A673 (cell line): ENCODE results near the gene FOXK1. TPM values are rescaled to one million over a fixed set of nuclear protein-coding genes. Genes with fewer than 3 reads are reported as not detected.

Experiments used
- BruUV-seq: library from RNA; stranded (reverse); fragments of 400-500 nt; replicated peaks from 2 replicates; lab custom pipeline; 2021; lab: Mats Ljungman, UMichigan
- CTCF ChIA-PET: fragments of 300-600 bp; sonication (Branson Sonifier 250); formaldehyde crosslinking; loops from one replicate; lab custom pipeline; 2022; ENCODE audit warnings: antibody characterized with exemption; lab: Charles Lee
- POLR2A ChIA-PET: fragments of 300-600 bp; sonication (Branson Sonifier 250); formaldehyde crosslinking; loops from one replicate; lab custom pipeline; 2022; ENCODE audit warnings: antibody characterized with exemption; ENCODE audit not compliant: low non-redundant PET; lab: Charles Lee
- DNase-seq: peaks from one replicate; pipeline ENCODE4 v3.0.0-alpha.2; 2015; ENCODE audit warnings: low spot score
- H3K27ac ChIP-seq: fragments of 200-600 bp; sonication (generic); 2 replicates; pipeline ENCODE4 v1.5.1; 2016; ENCODE audit warnings: mixed run types, low read depth, mild to moderate bottlenecking, mixed read lengths, antibody characterized with exemption, low read length; ENCODE audit not compliant: poor library complexity, severe bottlenecking
- H3K27me3 ChIP-seq: fragments of 200-600 bp; sonication (generic); replicated peaks from 2 replicates; pipeline ENCODE4 v1.6.1; 2017; ENCODE audit warnings: mixed run types, low read depth, mild to moderate bottlenecking, mixed read lengths, antibody characterized with exemption, low read length; ENCODE audit not compliant: insufficient read depth, poor library complexity
- H3K36me3 ChIP-seq: fragments of 200-600 bp; sonication (generic); 2 replicates; pipeline ENCODE4 v1.6.1; 2016; ENCODE audit warnings: mixed run types, mild to moderate bottlenecking, mixed read lengths, antibody characterized with exemption, low read length; ENCODE audit not compliant: insufficient read depth, poor library complexity, severe bottlenecking
- H3K4me1 ChIP-seq: fragments of 200-600 bp; sonication (generic); 2 replicates; pipeline ENCODE4 v1.6.1; 2017; ENCODE audit warnings: mixed run types, mild to moderate bottlenecking, mixed read lengths, antibody characterized with exemption, low read length; ENCODE audit not compliant: insufficient read depth, poor library complexity, severe bottlenecking
- H3K4me3 ChIP-seq: fragments of 200-600 bp; sonication (generic); 2 replicates; pipeline ENCODE4 v1.5.1; 2016; ENCODE audit warnings: low read depth, mixed run types, mild to moderate bottlenecking, mixed read lengths, low read length; ENCODE audit not compliant: poor library complexity, severe bottlenecking
- H3K9me3 ChIP-seq: fragments of 200-600 bp; sonication (generic); 2 replicates; pipeline ENCODE4 v1.6.1; 2016; ENCODE audit warnings: mixed run types, low read depth, mild to moderate bottlenecking, mixed read lengths, antibody characterized with exemption, low read length; ENCODE audit not compliant: poor library complexity, severe bottlenecking
- CTCF ChIP-seq: fragments of 300-800, 200-600 bp; sonication (generic); conservative IDR thresholded peaks from 2 replicates; pipeline ENCODE4 v1.5.1; 2017; ENCODE audit warnings: low read depth, mild to moderate bottlenecking, antibody characterized with exemption, low read length, moderate library complexity, mixed read lengths
- EZH2 ChIP-seq: fragments of 200-600 bp; sonication (generic); IDR thresholded peaks from 2 replicates; pipeline ENCODE4 v1.6.1; 2017; ENCODE audit warnings: borderline replicate concordance, low read depth, mild to moderate bottlenecking, mixed read lengths, antibody characterized with exemption, low read length; ENCODE audit not compliant: poor library complexity, severe bottlenecking
- intact Hi-C: fragments of 100-400 bp; cut with micrococcal nuclease; formaldehyde crosslinking; loops from one replicate; pipeline ENCODE4 v1.10.0; 2022; ENCODE audit not compliant: unreplicated experiment
- total RNA-seq: library from RNA; stranded (reverse); gene quantifications from 2 replicates; pipeline ENCODE4 v1.2.3, GENCODE V29; 2021

FOXK1 gene
- total RNA-seq, 1 experiment from 2014 or later: 43.8 TPM

DNA sequence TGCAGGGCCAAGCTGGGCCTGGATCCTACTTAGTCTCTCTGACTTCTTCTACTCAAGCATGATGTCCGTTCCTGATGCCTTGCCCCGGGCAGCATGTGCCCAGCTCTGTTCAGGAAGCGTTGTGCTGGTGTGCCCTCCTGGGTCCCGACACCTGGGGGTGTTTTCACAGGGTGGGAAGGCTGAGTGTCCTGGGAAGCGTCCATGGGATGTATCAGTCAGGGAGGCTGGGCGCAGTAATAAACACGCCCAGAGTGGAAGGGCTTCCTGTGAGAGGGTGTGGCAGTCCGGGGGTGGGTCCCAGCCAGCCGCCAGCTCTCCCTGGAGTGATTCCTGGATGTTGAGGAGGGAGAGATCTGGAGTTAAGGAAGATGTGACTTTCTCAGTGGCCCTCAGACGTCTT is 29.0 kb downstream of the FOXK1 start:
- BruUV-seq: no TSS peak
- Histone ChIP-seq H3K4me3 (no peak overlapping the region), H3K4me1 (peaks cover 58% of the 10 kb centered on the region), H3K9me3 (no peaks in the 10 kb centered on the region), H3K27me3 (no peaks in the 10 kb centered on the region), H3K36me3 (no peaks in the 10 kb centered on the region), H3K27ac (no peak overlapping the region)
- DNase-seq: no peak
- TF ChIP-seq EZH2 (no peak), CTCF (no peak)
- ChIA-PET CTCF (no interaction called here), POLR2A (no interaction called here)
- intact Hi-C loops: no loop called here

- POLR2A ChIA-PET: no interaction called here
- intact Hi-C loops: no loop called here
- no peaks in the 10 kb centered on the region for H3K9me3 ChIP-seq
- H3K27me3 ChIP-seq: no peaks in the 10 kb centered on the region
- DNase-seq: no peak
- BruUV-seq: no TSS peak
- TF ChIP-seq EZH2 (no peak), CTCF (no peak)
- H3K27ac ChIP-seq: no peak overlapping the region
- H3K4me1 ChIP-seq: peaks cover 53% of the 10 kb centered on the region
- no peak overlapping the region for H3K4me3 ChIP-seq
- CTCF ChIA-PET: no interaction called here
- H3K36me3 ChIP-seq: no peaks in the 10 kb centered on the region
Observed at GRCh38 chr7:4711634-4712033, 29.5 kb downstream of the FOXK1 start.

- Histone ChIP-seq H3K4me3 (no peak overlapping the region), H3K27me3 (no peaks in the 10 kb centered on the region), H3K27ac (no peak overlapping the region), H3K9me3 (no peaks in the 10 kb centered on the region), H3K36me3 (no peaks in the 10 kb centered on the region), H3K4me1 (peaks cover 46% of the 10 kb centered on the region)
- POLR2A ChIA-PET: no interaction called here
- CTCF ChIA-PET: interaction anchor here (1.5 kb wide), 1 partner anchor 53 kb away, joined by 3 read pairs; no protein-coding TSS in a partner anchor
- no peak for DNase-seq
- no peak for TF ChIP-seq EZH2
- TF ChIP-seq CTCF: no peak
- no TSS peak for BruUV-seq
- intact Hi-C loops: no loop called here
Observed at GRCh38 chr7:4712281-4713182, 30.4 kb downstream of the FOXK1 start.
